HuH-7.5 (cell line): ENCODE measurements around the gene NPPC.
A peak's percentile ranks its signal among the peaks of the same experiment; 100 is the strongest.
"Not testable (repeated sequence)": the region's sequence is repeated elsewhere in the genome, so short reads cannot be mapped to it uniquely, and the experiment has no call there.

ENCODE experiments used
- DNase-seq: peaks from one replicate; pipeline ENCODE4 v3.0.0; 2011; ENCODE audit warnings: low spot score

NPPC gene, protein sequence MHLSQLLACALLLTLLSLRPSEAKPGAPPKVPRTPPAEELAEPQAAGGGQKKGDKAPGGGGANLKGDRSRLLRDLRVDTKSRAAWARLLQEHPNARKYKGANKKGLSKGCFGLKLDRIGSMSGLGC

DNA sequence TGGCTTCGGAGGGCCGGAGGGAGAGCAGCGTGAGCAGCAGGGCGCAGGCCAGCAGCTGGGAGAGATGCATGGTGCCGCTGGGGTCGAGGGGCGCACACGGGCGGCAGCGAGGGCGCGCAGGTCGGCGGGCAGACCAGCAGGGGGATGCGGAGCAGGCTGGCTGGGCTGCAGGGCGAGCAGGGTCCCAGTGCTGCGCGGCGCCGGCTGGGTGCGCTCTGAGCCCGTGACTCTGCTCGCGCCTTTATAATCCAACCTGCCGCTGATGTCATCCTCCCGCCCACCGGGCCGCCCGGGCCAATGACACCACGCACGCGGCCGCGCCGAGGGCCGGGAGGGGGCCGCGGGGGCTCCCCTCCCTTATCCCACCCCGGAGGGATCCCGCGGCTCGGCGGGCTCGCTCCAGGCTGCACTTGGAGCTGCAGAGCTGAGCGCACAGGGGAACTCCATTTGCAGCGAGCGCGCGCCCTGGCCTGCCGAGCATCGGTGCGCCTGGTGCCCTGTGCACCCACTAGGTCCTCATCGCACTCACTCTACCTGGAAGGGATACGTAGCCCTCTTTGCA lies at the start of gene NPPC:
TSS of gene NPPC (minus strand) at position 217 of the 562 bp plus-strand sequence. CDS start at position 70, 147 bp downstream.
- peak; percentile 72 for DNase-seq

DNA sequence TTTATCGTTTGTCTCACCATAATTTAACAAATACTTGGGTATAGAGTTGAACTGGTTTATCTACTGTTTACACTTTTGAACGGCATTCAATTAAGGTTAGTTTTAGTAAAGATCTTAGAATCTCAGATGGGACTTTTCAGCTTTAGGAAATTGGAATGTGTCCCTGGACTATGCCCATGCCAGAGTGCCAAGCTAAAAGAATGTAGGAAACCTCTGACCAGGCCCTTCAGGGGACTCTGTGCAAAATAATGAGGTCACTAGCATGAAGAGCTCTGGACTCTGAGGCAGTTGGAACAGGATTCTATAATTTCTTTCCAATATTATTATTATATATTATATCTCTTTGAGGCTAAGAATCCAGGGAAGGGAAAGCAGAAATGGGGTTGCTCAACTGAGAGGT lies 48.8 kb upstream of the NPPC start:
- DNase-seq, result no peak

DNA sequence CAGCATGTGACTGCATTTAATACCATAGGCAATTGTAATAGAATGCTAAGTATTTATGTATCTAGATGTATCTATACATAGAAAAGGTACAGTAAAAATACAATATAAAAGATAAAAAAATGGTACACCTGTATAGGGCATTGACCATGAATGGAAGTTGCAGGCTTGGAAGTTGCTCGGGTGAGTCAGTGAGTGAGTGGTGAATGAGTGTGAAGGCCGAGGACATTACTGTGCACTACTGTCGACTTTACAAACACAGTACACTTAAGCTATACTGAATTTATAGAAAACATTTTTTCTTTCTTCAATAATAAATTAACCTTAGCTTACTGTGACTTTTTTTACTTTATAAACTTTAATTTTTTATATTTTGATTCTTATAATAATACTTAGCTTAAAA lies 44.3 kb upstream of the NPPC start:
- DNase-seq, result no peak

DNA sequence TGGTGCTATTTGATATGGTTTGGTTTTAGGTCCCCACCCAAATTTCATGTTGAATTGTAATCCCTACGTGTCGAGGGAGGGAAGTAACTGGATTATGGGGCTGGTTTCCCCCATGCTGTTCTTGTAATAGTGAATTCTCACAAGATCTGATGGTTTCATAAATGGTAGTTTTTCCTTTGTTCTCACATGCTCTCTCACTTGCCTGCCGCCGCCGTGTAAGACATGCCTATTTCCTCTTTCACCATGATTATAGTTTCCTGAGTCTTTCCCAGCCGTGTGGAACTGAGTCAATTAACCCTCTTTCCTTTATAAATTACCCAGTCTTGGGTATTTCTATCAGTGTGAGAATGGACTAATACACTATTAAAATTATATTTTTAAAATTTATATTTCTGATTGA lies 42.6 kb upstream of the NPPC start:
- DNase-seq, result no peak

DNA sequence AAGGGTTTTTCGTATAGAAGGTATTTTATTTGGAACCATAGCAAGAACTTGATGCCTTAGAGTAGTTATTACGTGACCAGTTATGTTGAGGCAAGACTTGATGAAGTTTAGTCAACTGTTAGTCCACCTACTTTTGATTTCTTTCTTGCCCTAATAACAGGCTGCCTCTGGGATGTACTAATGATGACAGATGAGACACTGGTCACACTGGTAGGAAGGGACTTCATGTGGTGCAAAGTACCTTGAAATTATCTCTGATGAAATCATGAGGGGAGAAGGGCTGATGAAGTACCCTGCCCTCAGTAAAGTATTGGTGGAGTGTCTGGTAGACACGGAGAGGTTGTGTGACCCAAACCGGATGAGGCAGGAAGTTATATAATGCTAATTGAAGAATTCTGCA lies 40.7 kb upstream of the NPPC start:
- no peak for DNase-seq

DNA sequence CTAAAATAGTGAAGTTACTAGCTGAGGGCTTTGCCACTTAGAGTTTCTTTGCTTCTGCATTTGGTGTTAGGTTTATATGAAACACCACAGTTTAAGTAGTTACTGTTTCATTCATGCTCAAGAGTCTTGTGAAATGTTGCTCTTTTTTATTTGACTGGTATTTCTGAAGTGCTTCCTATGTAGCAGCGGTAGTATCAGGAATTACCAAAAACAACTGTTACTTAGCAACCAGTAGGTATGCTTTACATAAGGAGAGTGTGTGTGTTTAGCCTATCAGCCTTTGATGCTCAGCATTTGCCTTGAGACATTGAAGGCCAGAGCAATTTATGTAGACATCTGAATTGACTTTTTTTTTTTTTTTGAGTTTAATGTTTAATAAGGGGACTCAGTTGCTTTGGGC lies 38.9 kb upstream of the NPPC start:
- DNase-seq, result no peak

DNA sequence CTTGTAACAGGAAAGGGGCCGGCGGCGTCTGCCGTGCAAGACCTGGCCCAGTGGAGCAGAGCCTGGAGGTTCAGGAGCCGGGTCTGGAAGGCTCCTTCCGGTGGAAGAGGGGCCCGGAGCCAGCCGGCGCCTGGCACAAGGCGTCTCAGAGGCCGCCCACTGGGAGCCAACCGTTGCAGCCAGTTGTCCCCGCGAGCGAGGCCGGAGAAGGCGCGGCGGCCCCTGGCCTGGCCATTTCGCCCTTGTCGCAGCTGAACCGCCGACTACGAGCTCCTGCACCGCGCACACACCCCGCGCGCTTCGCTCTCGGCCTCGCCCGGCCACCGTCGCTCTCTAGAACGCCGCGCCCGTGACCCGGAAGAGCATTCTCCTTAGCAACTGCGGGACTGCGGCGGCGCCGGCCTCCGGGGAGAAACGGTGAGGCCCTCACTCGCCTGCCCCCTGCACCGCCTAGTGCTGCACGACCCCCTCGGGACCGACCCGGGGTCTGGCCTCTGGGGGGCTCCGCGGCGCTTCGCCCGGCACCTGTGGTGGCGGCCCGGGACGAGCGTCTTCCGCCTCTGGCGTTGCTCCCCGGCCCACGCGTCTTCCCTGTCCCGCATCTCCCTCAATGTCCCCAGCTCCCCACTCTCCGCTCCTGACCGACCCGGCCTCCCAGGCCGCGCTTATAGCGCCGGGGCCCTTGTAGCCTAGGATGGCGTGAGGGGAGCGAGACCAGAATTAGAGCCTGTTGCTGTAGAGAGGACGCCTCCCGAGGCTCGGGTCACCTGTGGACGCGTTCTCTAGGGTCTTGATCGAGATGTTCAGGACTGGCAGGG lies 35.4 kb upstream of the NPPC start, which contains the start of gene DIS3L2:
TSS of gene DIS3L2 (plus strand) at position 365 of the 818 bp plus-strand sequence. CDS start 53,215 bp downstream, outside the sequence.
- DNase-seq, result peak; percentile 56

DNA sequence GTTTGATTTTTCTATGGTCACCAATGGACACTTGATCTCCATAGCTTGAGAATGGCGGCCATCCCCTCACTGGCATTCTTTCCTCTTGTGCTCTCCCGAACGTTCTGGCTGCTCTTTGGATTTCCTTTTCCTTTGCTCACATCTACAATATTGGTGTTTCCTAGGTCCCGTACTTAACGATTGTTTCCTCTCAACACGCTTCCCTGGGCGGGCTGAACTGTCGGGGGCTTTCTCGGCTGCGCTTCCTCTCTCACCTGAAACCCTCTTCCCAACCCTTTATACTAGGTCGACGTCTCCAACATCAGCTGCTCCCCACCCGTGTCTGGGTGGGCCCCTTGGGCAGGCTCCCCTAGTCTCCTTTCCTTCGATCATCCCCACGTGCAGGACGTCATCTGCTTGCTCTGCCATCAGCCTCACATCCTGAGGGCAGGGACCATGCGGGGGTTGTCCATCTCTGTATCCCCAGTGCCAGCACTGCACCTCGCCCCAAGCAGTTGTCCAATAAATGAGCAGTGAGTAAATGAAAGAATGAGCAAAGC lies 34.7 kb upstream of the NPPC start:
- DNase-seq, result no peak

DNA sequence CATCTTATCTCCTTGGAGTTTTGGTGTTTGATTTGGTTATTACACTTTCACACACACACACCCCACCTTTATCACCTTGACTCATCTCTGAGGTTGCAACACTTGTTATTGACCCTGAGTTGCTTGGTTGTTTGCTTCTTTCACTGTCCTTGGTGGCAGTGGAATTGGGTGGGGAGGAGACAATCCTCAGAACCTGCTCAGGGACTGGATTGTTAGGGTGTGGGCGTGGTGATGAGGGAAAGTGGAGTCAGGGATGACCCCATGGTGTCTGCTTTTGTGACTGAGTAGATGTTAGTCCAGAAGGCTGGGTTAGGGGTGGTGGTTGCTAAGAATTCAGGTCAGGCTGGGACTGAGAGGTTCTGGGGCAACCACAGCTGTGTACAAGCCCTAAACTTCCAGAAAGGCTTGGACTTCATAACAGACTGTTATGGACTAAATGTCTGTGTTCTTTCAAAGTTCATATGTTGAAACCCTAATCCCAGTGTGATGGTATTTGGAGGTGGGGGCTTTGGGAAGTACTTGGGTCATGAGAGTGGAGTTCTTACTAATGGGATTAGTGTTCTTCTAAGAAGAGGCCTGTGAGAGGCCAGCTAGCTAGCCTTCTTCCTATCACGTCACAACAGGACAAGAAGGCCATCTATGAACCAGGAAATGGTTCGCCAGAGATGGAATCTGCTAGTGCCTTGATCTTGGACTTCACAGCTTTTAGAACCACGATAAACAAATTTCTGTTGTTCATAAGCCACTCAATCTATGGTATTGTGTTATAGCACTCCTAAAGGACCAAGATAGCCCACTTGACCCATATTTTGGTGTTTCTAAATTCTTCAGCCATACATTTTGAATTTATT lies 31.9 kb upstream of the NPPC start:
- no peak for DNase-seq

DNA sequence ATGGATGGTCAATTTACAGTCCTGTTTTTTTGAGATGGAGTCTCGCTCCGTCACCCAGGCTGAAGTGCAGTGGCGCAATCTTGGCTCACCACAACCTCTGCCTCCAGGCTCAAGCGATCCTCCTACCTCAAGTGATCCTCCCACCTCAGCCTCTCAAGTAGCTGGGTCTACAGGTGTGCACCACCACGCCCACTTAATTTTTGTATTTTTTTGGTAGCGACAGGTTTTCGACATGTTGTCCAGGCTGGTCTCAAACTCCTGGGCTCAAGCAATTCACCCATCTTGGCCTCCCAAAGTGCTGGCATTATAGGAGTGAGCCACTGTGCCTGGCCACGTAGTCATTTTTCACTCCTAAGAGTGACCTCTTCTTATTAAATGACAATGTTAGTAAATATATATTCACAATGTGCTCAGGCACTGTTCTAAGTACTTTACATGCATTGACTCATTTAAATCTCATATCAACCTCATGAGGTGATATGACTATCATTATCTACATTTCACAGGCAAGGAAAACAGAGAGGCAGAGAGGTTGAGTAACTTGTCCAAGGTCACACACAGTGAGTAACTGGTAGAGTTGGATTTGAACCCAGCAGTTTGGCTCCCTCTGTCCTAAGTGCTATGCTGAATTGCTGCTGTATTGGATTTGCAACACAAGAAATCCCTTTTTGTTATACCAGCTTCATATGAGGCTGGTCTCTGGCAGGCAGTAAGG lies 29.7 kb upstream of the NPPC start:
- no peak for DNase-seq

DNA sequence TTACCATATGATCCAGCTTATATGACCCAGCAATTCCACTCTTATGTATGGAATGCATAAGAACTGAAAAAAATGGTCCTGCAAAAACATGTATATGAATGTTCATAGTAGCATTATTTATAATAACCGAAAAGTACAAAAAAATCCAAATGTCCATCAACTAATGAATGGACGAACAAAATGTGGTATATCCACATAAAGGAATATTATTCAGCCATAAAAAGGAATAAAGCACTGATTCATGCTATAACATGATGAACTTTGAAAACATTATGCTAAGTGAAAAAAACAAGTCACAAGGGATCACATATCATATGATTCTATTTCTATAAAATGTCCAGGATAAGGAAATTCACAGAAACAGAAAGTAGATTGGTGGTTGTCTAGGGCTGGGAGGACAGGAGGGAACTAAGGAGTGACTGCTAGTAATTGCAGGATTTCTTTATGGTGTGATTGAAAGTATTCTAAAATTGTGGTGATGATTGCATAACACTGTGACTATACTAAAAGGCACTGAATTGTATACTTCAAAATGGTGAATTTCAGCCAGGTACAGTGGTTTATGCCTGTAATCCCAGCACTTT lies 25.3 kb upstream of the NPPC start:
- no peak for DNase-seq

DNA sequence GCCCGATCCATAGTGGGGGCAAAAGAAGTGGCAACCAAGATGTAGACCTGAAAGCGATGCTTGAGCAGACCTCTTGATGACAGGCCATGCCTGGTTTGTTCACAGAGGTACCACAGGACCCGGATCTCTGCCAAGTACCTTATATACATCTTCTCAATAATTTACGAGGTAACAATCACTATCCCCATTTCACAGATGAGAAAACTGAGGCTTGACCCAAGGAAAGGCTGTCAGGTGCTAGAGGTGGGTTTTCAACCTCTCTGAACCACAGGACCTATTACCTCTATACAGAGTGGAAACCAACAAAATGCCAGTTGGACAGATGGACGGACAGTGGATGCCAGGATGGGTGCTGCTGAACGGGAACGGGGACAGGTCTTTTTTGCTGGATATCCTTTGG lies 21.5 kb upstream of the NPPC start:
- DNase-seq, result no peak

DNA sequence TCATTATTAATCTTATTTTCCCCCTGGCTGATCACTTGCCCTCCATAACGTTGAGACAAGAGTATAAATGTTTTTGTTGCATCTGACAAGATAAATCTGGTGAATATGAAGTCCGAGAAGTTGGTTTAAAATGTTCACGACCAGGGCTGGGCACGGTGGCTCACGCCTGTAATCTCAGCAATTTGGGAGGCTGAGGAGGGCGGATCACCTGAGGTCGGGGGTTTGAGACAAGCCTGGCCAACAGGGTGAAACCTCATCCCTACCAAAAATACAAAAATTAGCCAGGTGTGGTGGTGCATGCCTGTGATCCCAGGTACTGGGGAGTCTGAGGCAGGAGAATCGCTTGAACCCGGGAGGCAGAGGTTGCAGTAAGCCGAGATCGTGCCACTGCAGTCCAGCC lies 20.9 kb upstream of the NPPC start:
- DNase-seq, result not testable (repeated sequence)

DNA sequence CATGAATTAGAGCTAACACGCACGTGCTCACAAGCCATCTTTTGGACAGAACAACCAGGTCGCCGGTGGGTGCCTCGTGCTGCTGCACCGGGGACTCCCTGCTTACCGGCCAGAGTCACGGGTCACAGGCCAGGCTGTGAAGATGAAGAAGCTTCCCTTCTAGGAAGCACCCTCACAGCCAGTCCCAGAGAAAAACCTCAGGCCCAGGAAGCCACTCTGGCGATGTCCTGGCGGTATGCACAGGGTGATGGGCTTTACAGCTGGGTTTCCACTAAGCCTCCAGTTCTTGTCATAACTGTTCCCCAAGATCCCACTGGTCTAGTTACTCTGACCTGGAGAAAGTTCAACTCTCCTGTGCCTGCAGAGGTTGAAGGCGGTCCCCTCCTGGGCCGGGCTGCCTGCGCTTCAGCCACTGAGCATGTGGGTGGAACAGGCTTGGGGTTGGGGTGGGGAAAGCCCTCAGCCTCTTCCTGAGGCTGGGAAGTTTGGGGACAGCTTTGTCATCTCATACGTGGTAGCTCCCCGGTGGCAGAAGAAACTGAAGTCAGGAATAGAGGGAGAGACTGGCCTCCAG lies 20.1 kb upstream of the NPPC start:
- DNase-seq, result no peak

DNA sequence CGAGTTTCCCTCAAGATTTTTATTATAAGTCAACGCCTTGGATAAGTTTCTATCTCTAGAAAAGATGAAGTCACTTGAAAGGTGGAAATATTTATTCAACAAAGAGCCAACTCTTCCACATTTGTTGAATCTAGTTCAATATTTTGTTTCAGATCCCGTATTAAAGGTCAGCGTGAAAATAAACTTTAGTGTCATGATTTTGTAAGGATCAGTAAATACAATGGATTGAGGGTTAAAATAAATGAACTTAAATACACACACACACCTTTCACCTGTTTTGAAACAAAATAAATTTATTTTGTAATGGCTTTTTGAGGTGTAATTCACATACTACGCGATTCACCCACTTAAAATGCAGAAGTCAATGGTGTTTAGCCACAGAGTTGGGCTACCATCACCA lies 16.0 kb upstream of the NPPC start:
- DNase-seq, result no peak

DNA sequence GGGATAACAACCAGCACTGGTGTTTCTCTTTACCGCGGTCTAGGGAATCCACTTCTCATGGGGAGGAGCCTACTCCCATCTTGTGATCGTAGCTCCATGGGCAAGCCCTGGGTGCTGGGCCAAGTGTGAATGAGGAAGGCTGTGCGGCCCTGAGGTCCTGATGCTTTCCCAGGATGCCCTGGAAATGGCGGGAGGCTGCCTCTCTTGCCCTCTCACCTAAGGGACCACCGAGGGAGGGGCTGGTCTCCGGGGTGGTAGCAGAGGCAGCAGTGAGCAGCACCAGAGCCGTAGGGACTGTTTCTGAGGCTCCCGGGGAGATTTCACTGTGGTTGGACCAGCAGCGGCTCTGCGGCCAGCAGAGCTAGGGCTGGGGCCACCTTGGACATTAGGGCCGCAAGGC lies 15.5 kb upstream of the NPPC start:
- no peak for DNase-seq

DNA sequence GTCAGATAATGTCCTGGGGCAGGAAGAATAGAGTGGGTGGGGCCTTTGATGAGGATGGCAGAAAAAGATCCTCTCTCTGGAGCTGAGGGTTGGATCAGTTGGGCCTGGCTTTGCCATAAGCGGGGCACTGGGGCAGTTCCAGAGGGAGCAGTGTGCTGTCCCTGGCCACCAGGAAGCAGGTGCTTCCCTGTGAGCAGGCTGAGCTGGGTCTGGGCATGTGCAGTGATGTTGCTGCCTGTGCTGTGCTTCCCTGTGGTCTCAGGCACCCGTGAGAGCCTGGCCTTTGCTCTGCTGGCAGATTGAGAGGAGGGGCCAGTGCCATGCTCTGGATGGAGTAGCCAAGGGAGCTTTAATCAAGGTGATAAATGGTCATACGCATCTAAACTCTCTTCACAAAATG lies 14.6 kb upstream of the NPPC start:
- DNase-seq, result no peak

DNA sequence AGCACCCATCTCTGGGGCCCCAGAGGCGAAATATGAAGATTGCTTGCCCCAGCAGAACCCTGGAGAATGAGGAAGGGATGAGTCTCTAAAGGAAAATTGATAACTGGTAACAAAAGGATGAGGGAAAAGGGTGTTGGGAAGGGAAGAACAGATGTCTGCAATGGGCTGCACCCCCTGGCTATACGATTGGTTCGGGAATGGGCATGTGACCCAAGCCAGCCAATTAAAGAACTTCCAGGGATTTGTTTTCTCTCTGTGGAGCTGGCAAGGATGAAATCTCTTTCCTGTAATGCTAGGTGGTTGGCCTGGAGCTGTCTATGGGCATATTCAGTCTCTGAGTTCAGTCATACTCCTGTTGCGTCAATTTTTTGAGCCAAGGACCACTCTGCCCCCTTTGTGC lies 12.8 kb upstream of the NPPC start:
- no peak for DNase-seq

DNA sequence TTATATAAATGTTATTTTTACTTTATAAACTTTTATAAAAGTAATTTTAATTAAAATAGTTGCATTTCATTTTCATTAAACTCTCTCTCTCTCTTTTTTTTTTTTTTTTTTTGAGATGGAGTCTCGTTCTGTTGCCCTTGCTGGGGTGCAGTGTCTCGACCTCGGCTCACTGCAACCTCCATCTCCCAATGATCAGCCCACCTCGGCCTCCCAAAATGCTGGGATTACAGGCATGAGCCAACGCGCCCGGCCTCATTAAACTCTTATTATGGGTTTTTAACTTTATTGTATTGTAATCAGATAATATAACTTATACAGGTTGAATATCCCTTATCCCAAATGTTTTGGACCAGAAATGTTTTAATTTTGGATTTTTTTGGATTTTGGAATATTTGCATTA lies 10.9 kb upstream of the NPPC start:
- DNase-seq, result no peak

DNA sequence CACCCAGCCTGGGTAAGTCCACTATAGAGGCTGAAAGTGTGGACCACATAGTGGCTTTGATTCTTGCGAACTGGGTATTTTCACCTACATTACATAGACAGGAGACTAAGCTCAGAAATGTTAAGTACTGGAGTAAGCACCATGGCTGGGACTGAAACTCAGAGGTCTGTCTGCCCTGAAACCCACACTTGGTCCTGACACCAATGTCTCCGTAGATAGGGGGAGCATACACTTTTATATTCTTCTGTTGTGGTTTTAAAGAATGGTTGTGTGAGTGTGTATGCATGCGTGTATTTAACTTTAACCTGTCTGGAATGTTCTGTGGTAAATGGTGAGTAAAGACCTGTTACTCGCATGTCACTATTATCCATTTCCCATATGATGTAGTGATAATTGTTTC lies 10.3 kb upstream of the NPPC start:
- no peak for DNase-seq

DNA sequence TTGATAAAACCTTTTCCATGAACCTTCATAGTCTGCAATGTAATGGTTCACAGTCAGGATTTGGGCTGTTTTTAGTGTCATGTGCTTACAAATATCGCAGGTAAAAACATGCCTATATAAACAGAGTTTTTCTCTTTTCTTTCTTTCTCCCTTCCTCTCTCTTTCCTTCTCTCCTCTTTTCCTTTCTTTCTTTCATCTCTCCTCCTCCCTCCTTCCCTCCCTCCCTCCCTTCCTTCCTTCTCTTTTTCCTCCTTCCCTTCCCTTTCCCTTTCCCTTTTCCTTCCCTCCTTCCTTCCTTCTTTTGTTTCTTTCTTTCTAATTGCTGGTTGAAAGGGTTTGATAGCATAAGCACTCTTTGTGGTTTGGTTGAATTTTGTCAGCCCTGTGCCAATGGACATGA lies 9.6 kb upstream of the NPPC start:
- no peak for DNase-seq
